ENCODE measurements around the gene IFNGR1. TPM values are rescaled to one million over a fixed set of nuclear protein-coding genes. Genes with fewer than 3 reads are reported as not detected.

IFNGR1 gene
- total RNA-seq, 4 donors from 2014 or later = 54.7 to 97.4 (median 61.1) TPM

- no peaks in the 10 kb centered on the region for H3K27me3 ChIP-seq
- TF ChIP-seq, protein P1, sequence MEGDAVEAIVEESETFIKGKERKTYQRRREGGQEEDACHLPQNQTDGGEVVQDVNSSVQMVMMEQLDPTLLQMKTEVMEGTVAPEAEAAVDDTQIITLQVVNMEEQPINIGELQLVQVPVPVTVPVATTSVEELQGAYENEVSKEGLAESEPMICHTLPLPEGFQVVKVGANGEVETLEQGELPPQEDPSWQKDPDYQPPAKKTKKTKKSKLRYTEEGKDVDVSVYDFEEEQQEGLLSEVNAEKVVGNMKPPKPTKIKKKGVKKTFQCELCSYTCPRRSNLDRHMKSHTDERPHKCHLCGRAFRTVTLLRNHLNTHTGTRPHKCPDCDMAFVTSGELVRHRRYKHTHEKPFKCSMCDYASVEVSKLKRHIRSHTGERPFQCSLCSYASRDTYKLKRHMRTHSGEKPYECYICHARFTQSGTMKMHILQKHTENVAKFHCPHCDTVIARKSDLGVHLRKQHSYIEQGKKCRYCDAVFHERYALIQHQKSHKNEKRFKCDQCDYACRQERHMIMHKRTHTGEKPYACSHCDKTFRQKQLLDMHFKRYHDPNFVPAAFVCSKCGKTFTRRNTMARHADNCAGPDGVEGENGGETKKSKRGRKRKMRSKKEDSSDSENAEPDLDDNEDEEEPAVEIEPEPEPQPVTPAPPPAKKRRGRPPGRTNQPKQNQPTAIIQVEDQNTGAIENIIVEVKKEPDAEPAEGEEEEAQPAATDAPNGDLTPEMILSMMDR (IDR thresholded peaks at IDR 0.05 in 4 of 5, conservative IDR thresholded peaks at IDR 0.05 in 1 of 5) = no peak
- TF ChIP-seq POLR2A (IDR thresholded peaks at IDR 0.05) = no peak
- H3K4me3 ChIP-seq = no peak overlapping the region
- intact Hi-C loops (cut with DNase I; ENCODE audit: low total_unique reads) (no loop called here), in situ Hi-C loops (cut with MboI; ENCODE audit: low sequenced_read_pairs in 4 of 4) (no loop called here)
- H3K27ac ChIP-seq = peak overlapping the region in 1 of 4 donors; percentile 36
- DNase-seq (peak; percentile 60 to 83), ATAC-seq (peak; percentile 93 to 97)
- no peaks in the 10 kb centered on the region for H3K9me3 ChIP-seq
- H3K4me1 ChIP-seq = peaks cover 0 to 4% of the 10 kb centered on the region in 2 donors
- H3K36me3 ChIP-seq = no peaks in the 10 kb centered on the region
Measured at GRCh38 chr6:137240168-137240567, 21.0 kb upstream of the IFNGR1 start.

GRCh38 chr6:137237413-137238170, 18.4 kb upstream of the IFNGR1 start:
- in situ Hi-C loops (cut with MboI; ENCODE audit: low sequenced_read_pairs in 4 of 4) = no loop called here
- no peak overlapping the region for H3K4me3 ChIP-seq
- peaks cover 8 to 21% of the 10 kb centered on the region in 2 donors for H3K4me1 ChIP-seq
- DNase-seq = no peak
- peak overlapping the region in 3 of 4 donors; percentile 15 to 41 (median 15) for H3K27ac ChIP-seq
- no peaks in the 10 kb centered on the region for H3K36me3 ChIP-seq
- no peaks in the 10 kb centered on the region for H3K27me3 ChIP-seq
- intact Hi-C loops (cut with DNase I; ENCODE audit: low total_unique reads) = no loop called here
- no peak for ATAC-seq
- TF ChIP-seq POLR2A (IDR thresholded peaks at IDR 0.05) = no peak
- TF ChIP-seq, protein P1 (IDR thresholded peaks at IDR 0.05 in 4 of 5, conservative IDR thresholded peaks at IDR 0.05 in 1 of 5) = no peak
- H3K9me3 ChIP-seq = no peaks in the 10 kb centered on the region

- TF ChIP-seq, protein P1 (IDR thresholded peaks at IDR 0.05 in 4 of 5, conservative IDR thresholded peaks at IDR 0.05 in 1 of 5) = no peak
- TF ChIP-seq POLR2A (IDR thresholded peaks at IDR 0.05) = no peak
- peak overlapping the region in 3 of 4 donors; percentile 1 to 15 (median 15) for H3K27ac ChIP-seq
- DNase-seq = no peak
Measured at GRCh38 chr6:137236581-137237355, 17.6 kb upstream of the IFNGR1 start.

GRCh38 chr6:137235686-137236085, 16.5 kb upstream of the IFNGR1 start:
- no peaks in the 10 kb centered on the region for H3K9me3 ChIP-seq
- H3K4me1 ChIP-seq = peaks cover 8 to 21% of the 10 kb centered on the region in 2 donors
- in situ Hi-C loops (cut with MboI; ENCODE audit: low sequenced_read_pairs in 4 of 4) (no loop called here), intact Hi-C loops (cut with DNase I; ENCODE audit: low total_unique reads) (no loop called here)
- TF ChIP-seq, protein P1 (IDR thresholded peaks at IDR 0.05 in 4 of 5, conservative IDR thresholded peaks at IDR 0.05 in 1 of 5) = no peak
- no peak for TF ChIP-seq POLR2A (IDR thresholded peaks at IDR 0.05)
- no peak for DNase-seq
- no peak overlapping the region for H3K27ac ChIP-seq
- no peaks in the 10 kb centered on the region for H3K27me3 ChIP-seq
- H3K36me3 ChIP-seq = no peaks in the 10 kb centered on the region
- H3K4me3 ChIP-seq = no peak overlapping the region
- ATAC-seq = no peak

More at GRCh38 chr6:137236581-137237355, 17.6 kb upstream of the IFNGR1 start:
- H3K27me3 ChIP-seq = no peaks in the 10 kb centered on the region
- intact Hi-C loops (cut with DNase I; ENCODE audit: low total_unique reads) (no loop called here), in situ Hi-C loops (cut with MboI; ENCODE audit: low sequenced_read_pairs in 4 of 4) (no loop called here)
- no peak for ATAC-seq
- H3K9me3 ChIP-seq = no peaks in the 10 kb centered on the region
- no peaks in the 10 kb centered on the region for H3K36me3 ChIP-seq
- H3K4me1 ChIP-seq = peaks cover 8 to 21% of the 10 kb centered on the region in 2 donors
- H3K4me3 ChIP-seq = no peak overlapping the region

Measured in gastrocnemius medialis (tissue), 4 donors.